GM12801 (cell line): Measurements from ENCODE around the gene IPPK.

ENCODE experiments used
- TF ChIP-seq, protein P1 (sequence below): IDR thresholded peaks from one replicate; pipeline ENCODE4 v1.5.1; 2011; ENCODE audit warnings: control low read depth; ENCODE audit not compliant: insufficient read length; ENCODE audit errors: extremely low read depth

Gene IPPK

GRCh38 chr9:92655896-92656536 lies 13.9 kb downstream of the IPPK start:
- TF ChIP-seq, protein P1, sequence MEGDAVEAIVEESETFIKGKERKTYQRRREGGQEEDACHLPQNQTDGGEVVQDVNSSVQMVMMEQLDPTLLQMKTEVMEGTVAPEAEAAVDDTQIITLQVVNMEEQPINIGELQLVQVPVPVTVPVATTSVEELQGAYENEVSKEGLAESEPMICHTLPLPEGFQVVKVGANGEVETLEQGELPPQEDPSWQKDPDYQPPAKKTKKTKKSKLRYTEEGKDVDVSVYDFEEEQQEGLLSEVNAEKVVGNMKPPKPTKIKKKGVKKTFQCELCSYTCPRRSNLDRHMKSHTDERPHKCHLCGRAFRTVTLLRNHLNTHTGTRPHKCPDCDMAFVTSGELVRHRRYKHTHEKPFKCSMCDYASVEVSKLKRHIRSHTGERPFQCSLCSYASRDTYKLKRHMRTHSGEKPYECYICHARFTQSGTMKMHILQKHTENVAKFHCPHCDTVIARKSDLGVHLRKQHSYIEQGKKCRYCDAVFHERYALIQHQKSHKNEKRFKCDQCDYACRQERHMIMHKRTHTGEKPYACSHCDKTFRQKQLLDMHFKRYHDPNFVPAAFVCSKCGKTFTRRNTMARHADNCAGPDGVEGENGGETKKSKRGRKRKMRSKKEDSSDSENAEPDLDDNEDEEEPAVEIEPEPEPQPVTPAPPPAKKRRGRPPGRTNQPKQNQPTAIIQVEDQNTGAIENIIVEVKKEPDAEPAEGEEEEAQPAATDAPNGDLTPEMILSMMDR, result no peak

GRCh38 chr9:92655366-92655765 lies 14.6 kb downstream of the IPPK start:
- TF ChIP-seq, protein P1, result no peak

DNA sequence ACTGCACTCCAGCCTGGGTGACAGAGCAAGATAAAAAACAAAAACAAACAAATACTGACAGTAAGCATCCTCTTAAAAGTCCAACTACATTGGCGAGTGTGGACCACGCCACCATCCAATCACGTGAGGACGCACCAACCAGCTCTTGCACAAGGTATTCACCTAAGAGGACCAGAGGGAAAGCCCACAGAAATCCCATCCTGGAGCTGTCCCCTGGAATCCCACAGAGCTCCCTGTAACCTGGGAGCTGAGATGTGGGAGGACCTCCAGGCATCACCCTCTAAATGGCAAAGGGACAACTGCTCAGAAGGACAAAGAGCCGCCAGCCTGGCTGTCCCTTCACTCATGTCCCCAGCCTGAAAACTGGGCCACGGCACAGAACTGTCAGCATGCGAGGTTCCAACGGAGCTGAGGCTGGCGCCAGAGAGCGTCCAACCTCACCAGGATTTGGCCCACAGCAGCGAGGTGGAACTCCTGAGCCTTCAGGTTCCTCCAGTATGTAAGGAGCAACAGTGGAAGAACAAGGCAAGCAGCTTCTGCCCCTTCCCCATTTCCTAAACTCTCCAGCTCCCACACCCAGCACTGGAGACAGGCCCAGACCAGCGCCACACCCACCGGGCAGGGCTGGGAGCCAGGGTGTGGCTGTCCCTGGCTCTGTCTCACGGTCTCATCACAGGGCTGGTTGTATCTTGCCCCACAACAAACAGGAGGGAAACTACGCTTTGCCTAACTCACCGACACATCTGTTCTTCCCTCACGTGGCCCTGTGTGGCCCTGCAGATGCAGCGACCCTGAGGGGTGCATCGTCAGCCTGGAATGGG lies 15.2 kb downstream of the IPPK start:
- TF ChIP-seq, protein P1, result no peak

DNA sequence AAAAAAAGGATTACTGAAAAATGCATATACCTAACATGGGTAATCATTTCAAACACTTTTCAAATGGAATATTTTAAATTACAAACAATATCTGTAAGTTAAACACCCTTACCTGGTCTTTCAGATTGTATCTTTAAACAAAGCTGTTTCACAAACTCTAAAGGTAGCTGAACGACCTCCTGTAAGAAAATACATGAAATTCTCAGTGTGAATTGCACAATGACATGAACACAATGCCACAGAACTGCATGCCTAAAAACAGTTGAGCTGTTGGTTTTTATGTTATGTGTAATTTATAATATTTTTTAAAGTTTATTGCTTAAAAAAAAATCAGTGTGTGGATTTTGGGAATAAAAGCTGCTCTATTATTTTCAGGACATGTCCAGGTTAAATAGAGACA lies 17.5 kb downstream of the IPPK start:
- TF ChIP-seq, protein P1, result no peak

GRCh38 chr9:92650839-92651621 lies 18.9 kb downstream of the IPPK start:
- TF ChIP-seq, protein P1, result no peak

GRCh38 chr9:92650296-92650695 lies 19.6 kb downstream of the IPPK start:
- TF ChIP-seq, protein P1, result no peak

DNA sequence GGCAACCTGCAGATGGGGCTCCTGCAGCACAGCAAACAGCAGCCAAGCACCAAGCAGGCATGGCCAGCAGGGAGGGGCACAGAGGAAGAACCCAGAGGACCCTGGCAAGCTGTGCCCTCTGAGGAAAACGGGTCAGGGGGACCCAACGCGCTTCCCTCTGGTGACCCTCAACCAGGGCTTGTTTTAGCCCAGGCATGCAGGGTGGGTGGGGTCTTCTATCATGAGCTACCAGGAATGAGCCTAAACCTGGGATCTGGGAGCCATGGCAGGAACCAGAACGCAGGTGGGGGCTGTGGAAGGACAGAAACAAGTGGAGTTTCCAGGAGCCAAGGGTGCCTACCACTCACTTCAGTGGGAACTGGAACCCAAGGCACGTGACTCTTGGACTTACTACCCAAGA lies 20.9 kb downstream of the IPPK start:
- TF ChIP-seq, protein P1, result no peak
